GM18517 (cell line): Measurements from ENCODE around the gene SEC22A.
"Not testable (repeated sequence)": the region's sequence is repeated elsewhere in the genome, so short reads cannot be mapped to it uniquely, and the experiment has no call there.

Experiments used
- ATAC-seq: cut with Tn5 transposase; IDR thresholded peaks from one replicate; pipeline ENCODE4 v1.9.1; 2021; ENCODE audit warnings: mild to moderate bottlenecking, moderate library complexity; ENCODE audit not compliant: unreplicated experiment

Gene SEC22A

GRCh38 chr3:123169930-123170329 is 31.8 kb upstream of the SEC22A start:
- ATAC-seq, result no peak

GRCh38 chr3:123180791-123181190 is 21.0 kb upstream of the SEC22A start:
- ATAC-seq, result no peak

GRCh38 chr3:123186695-123187094 is 15.0 kb upstream of the SEC22A start:
- no peak for ATAC-seq

- ATAC-seq, result no peak
Observed at GRCh38 chr3:123188058-123188457, 13.7 kb upstream of the SEC22A start.

GRCh38 chr3:123193448-123194101 is 8.2 kb upstream of the SEC22A start:
- ATAC-seq, result no peak

GRCh38 chr3:123194552-123194951 is 7.2 kb upstream of the SEC22A start:
- ATAC-seq, result no peak

- ATAC-seq, result no peak
Observed at GRCh38 chr3:123198372-123198771, 3.4 kb upstream of the SEC22A start.

- no peak for ATAC-seq
Observed at GRCh38 chr3:123201223-123201556, 553 bp upstream of the SEC22A start.

- ATAC-seq, result no peak
Observed at GRCh38 chr3:123202451-123202850, 708 bp downstream of the SEC22A start.

GRCh38 chr3:123218990-123219389 is 17.2 kb downstream of the SEC22A start:
- no peak for ATAC-seq

- not testable (repeated sequence) for ATAC-seq
Observed at GRCh38 chr3:123221369-123221768, 19.6 kb downstream of the SEC22A start.

- ATAC-seq, result no peak
Observed at GRCh38 chr3:123225016-123225415, 23.3 kb downstream of the SEC22A start.

- no peak for ATAC-seq
Observed at GRCh38 chr3:123226549-123226948, 24.8 kb downstream of the SEC22A start.

GRCh38 chr3:123229145-123229544 is 27.4 kb downstream of the SEC22A start:
- ATAC-seq, result no peak

GRCh38 chr3:123236902-123237301 is 35.2 kb downstream of the SEC22A start:
- no peak for ATAC-seq

- ATAC-seq, result not testable (repeated sequence)
Observed at GRCh38 chr3:123239186-123239585, 37.4 kb downstream of the SEC22A start.

GRCh38 chr3:123239756-123240155 is 38.0 kb downstream of the SEC22A start:
- no peak for ATAC-seq

- no peak for ATAC-seq
Observed at GRCh38 chr3:123244128-123244527, 42.4 kb downstream of the SEC22A start.

GRCh38 chr3:123246866-123247265 is 45.1 kb downstream of the SEC22A start:
- ATAC-seq, result no peak

GRCh38 chr3:123256256-123256655 is 54.5 kb downstream of the SEC22A start:
- no peak for ATAC-seq

GRCh38 chr3:123258359-123258758 is 56.6 kb downstream of the SEC22A start:
- ATAC-seq, result no peak

GRCh38 chr3:123258811-123259420 is 57.2 kb downstream of the SEC22A start:
- no peak for ATAC-seq

- no peak for ATAC-seq
Observed at GRCh38 chr3:123261666-123262065, 59.9 kb downstream of the SEC22A start.
